Common myeloid progenitor, CD34-positive (primary cell): ENCODE data around the gene FAM236A.
"Not testable (repeated sequence)": the region's sequence is repeated elsewhere in the genome, so short reads cannot be mapped to it uniquely, and the experiment has no call there.

Experiments used
- CTCF ChIA-PET: fragments of 350-600 bp; sonication (Branson Sonifier 250); formaldehyde crosslinking; loops from one replicate; lab custom pipeline; 2021; ENCODE audit warnings: antibody characterized with exemption; lab: Charles Lee
- POLR2A ChIA-PET: fragments of 350-600 bp; sonication (Branson Sonifier 250); formaldehyde crosslinking; loops from one replicate; lab custom pipeline; 2021; ENCODE audit warnings: antibody characterized with exemption; lab: Charles Lee
- DNase-seq, 3 donors: peaks; one replicate each; pipeline versions ENCODE4 v3.0.0 to v3.0.0-alpha.2; 2013
- H3K27ac ChIP-seq, 2 experiments: 1 replicate in 1 of 2; 2 replicates in 1 of 2; pipeline ENCODE4 v1.7.0; 2013; ENCODE audit warnings: inconsistent platforms in 2 of 2, low read length in 2 of 2, mild to moderate bottlenecking in 2 of 2, low read depth in 1 of 2, moderate library complexity in 1 of 2; ENCODE audit not compliant: severe bottlenecking in 2 of 2, insufficient read depth in 1 of 2, poor library complexity in 1 of 2
- H3K27me3 ChIP-seq, 5 experiments: replicated peaks in 2 of 5; 1 replicate in 3 of 5; 2 replicates in 2 of 5; pipeline versions ENCODE4 v1.6.1 to v1.7.0; 2013; ENCODE audit warnings: low read length in 4 of 5, mild to moderate bottlenecking in 2 of 5, moderate library complexity in 2 of 5, inconsistent platforms in 1 of 5; ENCODE audit not compliant: insufficient read depth in 5 of 5, control insufficient read depth in 4 of 5
- H3K36me3 ChIP-seq, 4 experiments: 1 replicate in 2 of 4; 2 replicates in 2 of 4; pipeline versions ENCODE4 v1.6.1 to v1.7.0; 2013; ENCODE audit warnings: low read length in 3 of 4, control low read depth in 1 of 4, mild to moderate bottlenecking in 1 of 4; ENCODE audit not compliant: control insufficient read depth in 4 of 4, insufficient read depth in 4 of 4
- H3K4me1 ChIP-seq, 4 experiments: 1 replicate in 3 of 4; 2 replicates in 1 of 4; pipeline versions ENCODE4 v1.6.1 to v1.7.1; 2013; ENCODE audit warnings: low read length in 3 of 4, mild to moderate bottlenecking in 3 of 4, control low read depth in 1 of 4, inconsistent platforms in 1 of 4, moderate library complexity in 1 of 4; ENCODE audit not compliant: control insufficient read depth in 4 of 4, insufficient read depth in 4 of 4; ENCODE audit errors: control extremely low read depth in 1 of 4
- H3K4me3 ChIP-seq, 7 experiments: 1 replicate in 4 of 7; 2 replicates in 3 of 7; pipeline versions ENCODE4 v1.5.1 to v1.7.0; 2013; ENCODE audit warnings: mild to moderate bottlenecking in 7 of 7, low read length in 6 of 7, moderate library complexity in 6 of 7, inconsistent platforms in 2 of 7, low read depth in 2 of 7, control low read depth in 1 of 7; ENCODE audit not compliant: insufficient read depth in 4 of 7, control insufficient read depth in 1 of 7; ENCODE audit errors: extremely low read depth in 1 of 7
- H3K9me3 ChIP-seq, 5 experiments: 1 replicate in 4 of 5; 2 replicates in 1 of 5; pipeline versions ENCODE4 v1.6.1 to v1.7.1; 2013; ENCODE audit warnings: low read length in 4 of 5, mild to moderate bottlenecking in 2 of 5, inconsistent platforms in 1 of 5, low read depth in 1 of 5, moderate library complexity in 1 of 5; ENCODE audit not compliant: control insufficient read depth in 4 of 5, insufficient read depth in 2 of 5; ENCODE audit errors: control extremely low read depth in 1 of 5
- WGBS: methylation state at CpG from one replicate; pipeline ENCODE4 v1.1.5; 2013; ENCODE audit not compliant: insufficient coverage; 5-methylcytosine and 5-hydroxymethylcytosine counted together

Gene FAM236A

GRCh38 chrX:72942272-72942671, 4.3 kb downstream of the FAM236A start:
- H3K9me3 ChIP-seq, CTCF ChIA-PET, DNase-seq, POLR2A ChIA-PET, H3K4me3 ChIP-seq, H3K27ac ChIP-seq, H3K27me3 ChIP-seq, H3K4me1 ChIP-seq, H3K36me3 ChIP-seq: not testable (repeated sequence)
- WGBS, result no CpG with 5 or more reads among the region's 6 CpGs

GRCh38 chrX:72943035-72943818, 5.2 kb downstream of the FAM236A start:
- H3K36me3 ChIP-seq, DNase-seq, H3K4me3 ChIP-seq, CTCF ChIA-PET, POLR2A ChIA-PET, H3K27me3 ChIP-seq, H3K4me1 ChIP-seq, H3K9me3 ChIP-seq, H3K27ac ChIP-seq: not testable (repeated sequence)
- WGBS, result no CpG with 5 or more reads among the region's 44 CpGs

- H3K4me3 ChIP-seq, DNase-seq, H3K9me3 ChIP-seq, CTCF ChIA-PET, H3K27ac ChIP-seq, H3K27me3 ChIP-seq, POLR2A ChIA-PET, H3K36me3 ChIP-seq, H3K4me1 ChIP-seq: not testable (repeated sequence)
- WGBS, result no CpG with 5 or more reads among the region's 15 CpGs
Measured at GRCh38 chrX:72943819-72944169, 5.8 kb downstream of the FAM236A start, which contains the start of gene DMRTC1. DMRTC1 (minus strand) TSS chrX:72943837; CDS start chrX:72875694, 68,143 bp downstream.

- CTCF ChIA-PET, H3K9me3 ChIP-seq, H3K27ac ChIP-seq, H3K27me3 ChIP-seq, H3K4me3 ChIP-seq, DNase-seq, H3K36me3 ChIP-seq, H3K4me1 ChIP-seq, POLR2A ChIA-PET: not testable (repeated sequence)
- no CpG with 5 or more reads among the region's 9 CpGs for WGBS
Measured at GRCh38 chrX:72959971-72960370, 22.0 kb downstream of the FAM236A start.

GRCh38 chrX:72971859-72972258, 33.9 kb downstream of the FAM236A start:
- H3K36me3 ChIP-seq, DNase-seq, H3K4me1 ChIP-seq, H3K27ac ChIP-seq, POLR2A ChIA-PET, H3K9me3 ChIP-seq, H3K27me3 ChIP-seq, CTCF ChIA-PET, H3K4me3 ChIP-seq: not testable (repeated sequence)
- WGBS, result no CpG with 5 or more reads among the region's 5 CpGs

DNA sequence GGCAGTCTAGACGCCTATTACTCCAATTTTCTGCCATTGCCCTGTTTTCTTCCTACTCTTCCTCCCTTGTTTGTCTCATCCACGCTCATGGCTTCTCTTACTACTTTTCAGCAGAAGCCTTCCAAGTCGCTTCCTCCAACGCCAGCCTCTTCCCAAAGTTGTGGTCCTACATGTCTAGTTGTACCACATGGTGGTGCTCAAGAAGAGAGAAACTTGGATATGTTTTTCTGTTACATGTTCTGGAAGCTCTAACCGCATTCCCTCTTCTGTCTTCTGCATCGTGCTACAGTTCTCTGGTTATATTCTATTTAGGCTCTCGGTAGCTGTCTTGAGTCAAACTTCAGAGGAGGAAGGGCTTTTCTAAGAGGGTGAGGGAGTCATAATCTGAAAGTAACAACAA, 36.9 kb downstream of the FAM236A start:
- H3K4me3 ChIP-seq, H3K27ac ChIP-seq, H3K27me3 ChIP-seq, DNase-seq, H3K4me1 ChIP-seq, POLR2A ChIA-PET, CTCF ChIA-PET, H3K9me3 ChIP-seq, H3K36me3 ChIP-seq: not testable (repeated sequence)
- no CpG with 5 or more reads among the region's 7 CpGs for WGBS

GRCh38 chrX:72980894-72981469, 43.0 kb downstream of the FAM236A start:
- H3K36me3 ChIP-seq, H3K9me3 ChIP-seq, POLR2A ChIA-PET, CTCF ChIA-PET, H3K27me3 ChIP-seq, H3K4me1 ChIP-seq, DNase-seq, H3K27ac ChIP-seq, H3K4me3 ChIP-seq: not testable (repeated sequence)
- 67% methylated on average over 4 of the region's 5 CpGs for WGBS
